H1 (cell line): ENCODE data around the gene ZFP36L1. TPM values are rescaled to one million over a fixed set of nuclear protein-coding genes. Genes with fewer than 3 reads are reported as not detected.

ENCODE experiments used
- CTCF ChIA-PET: fragments of 300-600 bp; sonication (Branson Sonifier 250); formaldehyde crosslinking; loops from one replicate; lab custom pipeline; 2021; ENCODE audit not compliant: partially characterized antibody; lab: Charles Lee
- POLR2A ChIA-PET: fragments of 300-600 bp; sonication (Branson Sonifier 250); formaldehyde crosslinking; loops from one replicate; lab custom pipeline; 2021; ENCODE audit warnings: inconsistent platforms; ENCODE audit not compliant: partially characterized antibody; lab: Charles Lee
- DNase-seq, 2 experiments: peaks; one replicate each; pipeline versions ENCODE4 v3.0.0 to v3.0.0-alpha.2; 2010 to 2022; ENCODE audit warnings: low spot score in 2 of 2, low read depth in 1 of 2, mixed read lengths in 1 of 2
- FAIRE-seq: peaks from 2 replicates; lab custom pipeline; 2011; peaks lifted over from hg19 to GRCh38; lab: Jason Lieb, UNC
- H2AFZ ChIP-seq: 2 replicates; pipeline ENCODE4 v1.8.1; 2012; ENCODE audit warnings: low read length, inconsistent platforms
- H2AK5ac ChIP-seq: 2 replicates; pipeline ENCODE4 v1.6.1; 2013; ENCODE audit warnings: low read depth, low read length
- H2BK120ac ChIP-seq: replicated peaks from 2 replicates; pipeline ENCODE3; 2013; ENCODE audit warnings: low read depth, low read length, inconsistent platforms
- H2BK12ac ChIP-seq: 2 replicates; pipeline ENCODE4 v1.6.1; 2013; ENCODE audit warnings: low read depth, low read length
- H2BK15ac ChIP-seq: 2 replicates; pipeline ENCODE4 v1.6.1; 2013; ENCODE audit warnings: low read length
- H2BK20ac ChIP-seq: 2 replicates; pipeline ENCODE4 v1.6.1; 2013; ENCODE audit warnings: low read length
- H2BK5ac ChIP-seq: 2 replicates; pipeline ENCODE4 v1.6.1; 2013; ENCODE audit warnings: low read depth, low read length
- H3K14ac ChIP-seq: 2 replicates; pipeline ENCODE4 v1.6.1; 2013; ENCODE audit warnings: inconsistent platforms; ENCODE audit not compliant: insufficient read length
- H3K18ac ChIP-seq: 2 replicates; pipeline ENCODE4 v1.6.1; 2013; ENCODE audit warnings: low read length; ENCODE audit errors: extremely low read depth
- H3K23ac ChIP-seq: 2 replicates; pipeline ENCODE4 v1.6.1; 2013; ENCODE audit warnings: inconsistent platforms; ENCODE audit not compliant: insufficient read length
- H3K23me2 ChIP-seq: 2 replicates; pipeline ENCODE4 v1.6.1; 2013; ENCODE audit warnings: low read depth, low read length
- H3K27ac ChIP-seq: 2 replicates; pipeline ENCODE4 v1.6.1; 2011; ENCODE audit warnings: low read depth, low read length, inconsistent platforms
- H3K27me3 ChIP-seq, 4 experiments: replicated peaks in 1 of 4; 1 replicate in 1 of 4; 2 replicates in 3 of 4; pipeline versions ENCODE4 v1.6.1 to v1.8.1; 2011 to 2013; ENCODE audit warnings: low read length in 3 of 4, mild to moderate bottlenecking in 3 of 4, inconsistent platforms in 2 of 4, mixed read lengths in 2 of 4, moderate library complexity in 1 of 4; ENCODE audit not compliant: control insufficient read depth in 3 of 4, insufficient read depth in 3 of 4; ENCODE audit errors: extremely low read depth in 1 of 4
- H3K36me3 ChIP-seq, 4 experiments: 2 replicates each; pipeline versions ENCODE4 v1.6.1 to v1.8.1; 2011 to 2013; ENCODE audit warnings: mild to moderate bottlenecking in 4 of 4, low read length in 3 of 4, moderate library complexity in 2 of 4, control low read depth in 1 of 4, inconsistent platforms in 1 of 4; ENCODE audit not compliant: insufficient read depth in 4 of 4, control insufficient read depth in 2 of 4
- H3K4ac ChIP-seq: replicated peaks from 2 replicates; pipeline ENCODE3; 2013; ENCODE audit warnings: low read length, low read depth, mixed read lengths, inconsistent platforms; ENCODE audit not compliant: insufficient read length
- H3K4me1 ChIP-seq, 4 experiments: replicated peaks in 1 of 4; 1 replicate in 1 of 4; 2 replicates in 3 of 4; pipeline versions ENCODE4 v1.6.1 to v1.8.1; 2011 to 2013; ENCODE audit warnings: low read length in 3 of 4, inconsistent platforms in 2 of 4, mixed read lengths in 1 of 4; ENCODE audit not compliant: insufficient read depth in 4 of 4, control insufficient read depth in 3 of 4
- H3K4me2 ChIP-seq, 2 experiments: 2 replicates each; pipeline versions ENCODE4 v1.6.1 to v1.8.1; 2011 to 2013; ENCODE audit warnings: low read depth in 2 of 2, low read length in 2 of 2, control low read depth in 1 of 2, inconsistent platforms in 1 of 2, mild to moderate bottlenecking in 1 of 2; ENCODE audit not compliant: insufficient read depth in 1 of 2
- H3K4me3 ChIP-seq, 4 experiments: fragments of 200-600, 300-600 bp in 1 of 4; sonication (generic), shearing (Covaris generic), sonication (Bioruptor Twin) in 1 of 4; 2 replicates each; pipeline versions ENCODE4 v1.5.1 to v1.8.1; 2011 to 2016; ENCODE audit warnings: low read length in 4 of 4, low read depth in 3 of 4, control low read depth in 2 of 4, inconsistent platforms in 2 of 4, mild to moderate bottlenecking in 2 of 4, mixed read lengths in 1 of 4, moderate library complexity in 1 of 4; ENCODE audit not compliant: insufficient read depth in 2 of 4; ENCODE audit errors: extremely low read depth in 1 of 4
- H3K56ac ChIP-seq: replicated peaks from 2 replicates; pipeline ENCODE3; 2013; ENCODE audit warnings: low read depth, mild to moderate bottlenecking, mixed read lengths, low read length, inconsistent platforms; ENCODE audit not compliant: insufficient read length
- H3K79me1 ChIP-seq: 2 replicates; pipeline ENCODE4 v1.6.1; 2013; ENCODE audit warnings: low read depth, low read length, control low read depth
- H3K79me2 ChIP-seq, 2 experiments: 2 replicates each; pipeline versions ENCODE4 v1.6.1 to v1.8.1; 2012 to 2013; ENCODE audit warnings: low read length in 2 of 2, mild to moderate bottlenecking in 2 of 2, inconsistent platforms in 1 of 2; ENCODE audit not compliant: insufficient read depth in 2 of 2, control insufficient read depth in 1 of 2
- H3K9ac ChIP-seq, 4 experiments: replicated peaks in 1 of 4; 1 replicate in 1 of 4; 2 replicates in 3 of 4; pipeline versions ENCODE4 v1.6.1 to v1.8.1; 2011 to 2013; ENCODE audit warnings: low read depth in 3 of 4, low read length in 3 of 4, control low read depth in 2 of 4, mild to moderate bottlenecking in 2 of 4, moderate library complexity in 2 of 4, inconsistent platforms in 1 of 4; ENCODE audit errors: extremely low read depth in 1 of 4
- H3K9me3 ChIP-seq, 2 experiments: 2 replicates each; pipeline versions ENCODE4 v1.6.1 to v1.8.1; 2012 to 2013; ENCODE audit warnings: mild to moderate bottlenecking in 2 of 2, moderate library complexity in 2 of 2, control low read depth in 1 of 2, inconsistent platforms in 1 of 2, low read depth in 1 of 2, low read length in 1 of 2, mixed read lengths in 1 of 2; ENCODE audit not compliant: insufficient read depth in 2 of 2
- H4K20me1 ChIP-seq, 2 experiments: replicated peaks in 1 of 2; 2 replicates each; pipeline versions ENCODE3 to v1.8.1; 2011 to 2013; ENCODE audit warnings: inconsistent platforms in 2 of 2, low read length in 2 of 2, mild to moderate bottlenecking in 1 of 2; ENCODE audit not compliant: insufficient read depth in 2 of 2, control insufficient read depth in 1 of 2
- H4K5ac ChIP-seq: 2 replicates; pipeline ENCODE4 v1.6.1; 2013; ENCODE audit warnings: low read length, low read depth, mixed read lengths, inconsistent platforms; ENCODE audit not compliant: insufficient read length
- H4K8ac ChIP-seq: 2 replicates; pipeline ENCODE4 v1.8.0; 2013; ENCODE audit warnings: mild to moderate bottlenecking, moderate library complexity, low read length, inconsistent platforms; ENCODE audit not compliant: insufficient read depth; ENCODE audit errors: extremely low read depth
- H4K91ac ChIP-seq: replicated peaks from 2 replicates; pipeline ENCODE3; 2013; ENCODE audit warnings: low read length, mixed read lengths, inconsistent platforms; ENCODE audit not compliant: insufficient read length
- BACH1 ChIP-seq: IDR thresholded peaks from 2 replicates; pipeline ENCODE4 v1.6.1; 2012; ENCODE audit warnings: low read length, improper control_type of control experiment
- BRCA1 ChIP-seq: IDR thresholded peaks from 2 replicates; pipeline ENCODE4 v1.6.1; 2012; ENCODE audit warnings: low read depth, low read length, improper control_type of control experiment
- CREB1 ChIP-seq: IDR thresholded peaks from 2 replicates; pipeline ENCODE4 v1.6.1; 2012; ENCODE audit warnings: inconsistent platforms
- FOSL1 ChIP-seq: IDR thresholded peaks from 2 replicates; pipeline ENCODE4 v1.6.1; 2011; ENCODE audit warnings: mild to moderate bottlenecking, low read depth, low read length, moderate library complexity; ENCODE audit not compliant: insufficient read depth
- HDAC2 ChIP-seq, 2 experiments: fragments of 300-600 bp in 1 of 2; sonication (generic) in 1 of 2; IDR thresholded peaks; 2 replicates each; pipeline ENCODE4 v1.6.1; 2011 to 2012; ENCODE audit warnings: low read depth in 2 of 2, low read length in 2 of 2, mild to moderate bottlenecking in 2 of 2, moderate library complexity in 2 of 2, borderline replicate concordance in 1 of 2, inconsistent platforms in 1 of 2
- SP2 ChIP-seq: IDR thresholded peaks from 2 replicates; pipeline ENCODE4 v1.6.1; 2012; ENCODE audit warnings: mild to moderate bottlenecking, low read length, inconsistent platforms
- TAF1 ChIP-seq: IDR thresholded peaks from 2 replicates; pipeline ENCODE4 v1.6.1; 2011; ENCODE audit warnings: mild to moderate bottlenecking, low read depth, low read length
- TCF12 ChIP-seq: IDR thresholded peaks from 2 replicates; pipeline ENCODE4 v1.6.1; 2011; ENCODE audit warnings: low read depth, mild to moderate bottlenecking, low read length
- YY1 ChIP-seq: IDR thresholded peaks from 2 replicates; pipeline ENCODE4 v1.6.1; 2011; ENCODE audit warnings: low read depth, mild to moderate bottlenecking, low read length
- WGBS, 2 experiments: shearing (Covaris generic) in 1 of 2; methylation state at CpG; one replicate each; pipeline versions ENCODE4 v1.1.6 to v1.1.7; 2013 to 2015; ENCODE audit warnings: low lambda C conversion rate in 2 of 2, mixed read lengths in 2 of 2, inconsistent platforms in 1 of 2, low coverage in 1 of 2, missing lambda C conversion rate in 1 of 2; ENCODE audit not compliant: insufficient replicate concordance in 2 of 2, insufficient coverage in 1 of 2, insufficient read length in 1 of 2; ENCODE audit errors: extremely low coverage in 1 of 2, missing lambda C conversion rate in 1 of 2; 5-methylcytosine and 5-hydroxymethylcytosine counted together
- polyA plus RNA-seq, 7 experiments: library from polyadenylated mRNA; depleted of rRNA in 3 of 7; stranded (reverse) in 5 of 7; unstranded in 2 of 7; fragments of >200 nt in 5 of 7; fragments of 200-250 nt in 2 of 7; gene quantifications; 1 replicate in 5 of 7; 2 replicates in 1 of 7; 4 replicates in 1 of 7; pipeline versions ENCODE4 v1.2.1 to v1.2.3, GENCODE V29; 2011 to 2013; ENCODE audit warnings: missing spikeins in 2 of 7, mixed read lengths in 2 of 7
- total RNA-seq: library from RNA; stranded (reverse); fragmentation: NEBNext Ultra II Directional; extraction: Animal tissue kit (Norgen Biotek cat#: 25700); gene quantifications from 2 replicates; pipeline ENCODE4 v1.2.1, GENCODE V29; 2021

The ZFP36L1 gene
- total and polyA plus RNA-seq, 2 of the 8 experiments (the other 6 are each of a cell fraction or from before 2014, with no cell fraction given): 80.4 to 132 TPM

DNA sequence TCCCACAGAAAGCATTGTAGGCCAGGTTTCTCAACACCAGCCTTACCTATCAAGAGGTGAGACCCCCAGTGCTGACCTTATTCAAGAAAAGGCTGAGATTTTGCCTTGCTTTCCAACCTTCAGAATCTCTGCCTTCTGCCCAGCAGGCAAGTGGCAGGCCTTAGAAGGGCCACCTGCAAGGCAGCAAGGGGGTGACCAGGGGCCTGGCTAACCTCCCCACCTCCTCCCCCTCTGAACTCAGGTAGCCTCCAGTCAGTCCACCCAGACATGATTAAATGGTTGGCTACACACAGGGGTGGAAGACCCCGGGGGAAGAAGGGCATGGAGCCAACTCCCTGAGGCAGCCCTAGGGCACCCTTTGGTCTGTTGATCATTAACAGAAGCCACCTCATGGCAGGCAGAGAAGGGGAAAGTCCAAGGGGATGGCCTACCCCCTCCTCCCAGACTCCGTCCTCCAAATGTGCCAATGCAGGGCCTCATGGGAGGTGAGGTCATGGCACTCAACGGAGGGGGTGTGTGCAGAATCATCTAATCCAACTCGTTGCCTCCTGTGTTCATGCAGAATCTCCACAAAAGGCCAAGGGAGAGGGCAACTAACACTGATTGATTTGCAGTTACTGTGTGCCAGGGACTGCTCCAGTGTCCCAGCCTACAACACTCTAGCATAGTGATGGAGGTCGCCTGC lies 8.5 kb downstream of the ZFP36L1 start:
- peaks cover 0 to 7% of the 10 kb centered on the region in 2 experiments; a peak in 1 of 4 replicates for H3K79me2 ChIP-seq
- TF ChIP-seq TAF1: no peak
- no peak for TF ChIP-seq BACH1
- no peak for TF ChIP-seq SP2
- TF ChIP-seq FOSL1: no peak
- no peak for TF ChIP-seq TCF12
- no peak for TF ChIP-seq YY1
- TF ChIP-seq HDAC2 (IDR thresholded peaks at IDR 0.05; ENCODE audit: borderline replicate concordance in 1 of 2, low read depth in 2 of 2, low read length in 2 of 2): no peak
- no peak for TF ChIP-seq CREB1
- no peak for TF ChIP-seq BRCA1
- H4K5ac ChIP-seq: no peak overlapping the region
- H3K36me3 ChIP-seq: peaks cover 10 to 24% (median 15%) of the 10 kb centered on the region in 4 experiments
- no peak overlapping the region for H3K56ac ChIP-seq
- no peaks in the 10 kb centered on the region for H3K79me1 ChIP-seq
- no peak overlapping the region for H2BK20ac ChIP-seq
- no peak overlapping the region; the same call in 1 of the 2 replicates for H2BK12ac ChIP-seq
- ChIA-PET CTCF (interaction anchor here (0.7 to 4.9 kb wide), 11 partner anchors 8 to 536 kb away, joined by 3 to 31 read pairs (median 3); no protein-coding TSS in a partner anchor), POLR2A (interaction anchor here (1.3 to 19.6 kb wide), 4 partner anchors 5 to 31 kb away, joined by 6 to 197 read pairs (median 111); partner anchors contain the start of gene ZFP36L1)
- H3K9me3 ChIP-seq: no peaks in the 10 kb centered on the region
- no peak overlapping the region for H2BK5ac ChIP-seq
- DNase-seq (peak in 1 of 2 experiments; percentile 49), FAIRE-seq (no peak)
- no peaks in the 10 kb centered on the region for H3K27me3 ChIP-seq
- no peak overlapping the region for H3K4ac ChIP-seq
- peaks cover 0 to 13% (median 3%) of the 10 kb centered on the region in 4 experiments; a peak in 6 of 7 replicates for H3K4me1 ChIP-seq
- H3K4me2 ChIP-seq: no peak overlapping the region
- no peak overlapping the region for H3K14ac ChIP-seq
- H2AK5ac ChIP-seq: 0 out of 2 replicates have a peak overlapping the region, but pooled peaks have one; percentile 30
- WGBS, 2 experiments: 84% methylated on average over 5 of the region's 5 CpGs; no CpG with 5 or more reads in 1 of the 2 experiments
- peaks cover 4 to 5% of the 10 kb centered on the region in 2 experiments for H4K20me1 ChIP-seq
- H3K23ac ChIP-seq: no peak overlapping the region
- H2BK15ac ChIP-seq: 0 out of 2 replicates have a peak overlapping the region, but pooled peaks have one; percentile 38
- no peak overlapping the region for H3K9ac ChIP-seq
- H3K27ac ChIP-seq: no peak overlapping the region
- no peak overlapping the region for H4K91ac ChIP-seq
- no peaks in the 10 kb centered on the region for H3K23me2 ChIP-seq
- H2BK120ac ChIP-seq: no peak overlapping the region
- no peak overlapping the region for H2AFZ ChIP-seq
- no peak overlapping the region for H3K4me3 ChIP-seq
- H3K18ac ChIP-seq: no peak overlapping the region
- H4K8ac ChIP-seq: no peak overlapping the region
